PC-9 (cell line): Measurements from ENCODE around the gene BLOC1S1. TPM values are rescaled to one million over a fixed set of nuclear protein-coding genes. Genes with fewer than 3 reads are reported as not detected.

Source experiments
- Bru-seq: library from RNA; stranded (reverse); fragments of 400-500 nt; gene quantifications from one replicate; lab custom pipeline; 2021; lab: Mats Ljungman, UMichigan
- BruChase-seq, 2 experiments: library from RNA; stranded (reverse); fragments of 400-500 nt; gene quantifications; one replicate each; lab custom pipeline; 2021; lab: Mats Ljungman, UMichigan
- BruUV-seq: library from RNA; stranded (reverse); fragments of 400-500 nt; replicated peaks from 2 replicates; lab custom pipeline; 2021; lab: Mats Ljungman, UMichigan
- CTCF ChIA-PET: fragments of 300-600 bp; sonication (Branson Sonifier 250); formaldehyde crosslinking; loops from one replicate; lab custom pipeline; 2022; ENCODE audit warnings: antibody characterized with exemption; lab: Charles Lee
- POLR2A ChIA-PET: fragments of 300-600 bp; sonication (Branson Sonifier 250); formaldehyde crosslinking; loops from one replicate; lab custom pipeline; 2022; ENCODE audit warnings: antibody characterized with exemption; ENCODE audit not compliant: unreplicated experiment; lab: Charles Lee
- DNase-seq, 2 experiments: peaks; one replicate each; pipeline versions ENCODE4 v3.0.0 to v3.0.0-alpha.2; 2015 to 2022; ENCODE audit warnings: mixed read lengths in 1 of 2
- H2AFZ ChIP-seq: fragments of 200-600 bp; sonication (generic); 2 replicates; pipeline ENCODE4 v1.8.1; 2017; ENCODE audit warnings: antibody characterized with exemption
- H3F3A ChIP-seq: fragments of 200-600 bp; sonication (generic); 2 replicates; pipeline ENCODE4 v1.8.1; 2017; ENCODE audit warnings: antibody characterized with exemption, mild to moderate bottlenecking, low read depth; ENCODE audit not compliant: insufficient read depth
- H3K27ac ChIP-seq: fragments of 200-600 bp; sonication (generic); 2 replicates; pipeline ENCODE4 v1.6.1; 2016; ENCODE audit warnings: mixed run types
- H3K27me3 ChIP-seq: fragments of 200-600 bp; sonication (generic); 2 replicates; pipeline ENCODE4 v1.6.1; 2016; ENCODE audit warnings: low read depth, mixed run types; ENCODE audit not compliant: insufficient read depth
- H3K36me3 ChIP-seq: fragments of 200-600 bp; sonication (generic); 2 replicates; pipeline ENCODE4 v1.6.1; 2016; ENCODE audit warnings: low read depth, mixed run types
- H3K4me1 ChIP-seq: fragments of 200-600 bp; sonication (generic); replicated peaks from 2 replicates; pipeline ENCODE4 v1.6.1; 2016; ENCODE audit warnings: mixed run types; ENCODE audit not compliant: insufficient read depth
- H3K4me2 ChIP-seq: fragments of 200-600 bp; sonication (generic); 2 replicates; pipeline ENCODE4 v1.6.1; 2017; ENCODE audit warnings: mixed run types
- H3K4me3 ChIP-seq: fragments of 200-600 bp; sonication (generic); 2 replicates; pipeline ENCODE4 v1.6.1; 2016; ENCODE audit warnings: mixed run types
- H3K79me2 ChIP-seq: fragments of 200-600 bp; sonication (generic); 2 replicates; pipeline ENCODE4 v1.6.1; 2017; ENCODE audit warnings: low read depth, mixed run types
- H3K9me2 ChIP-seq: fragments of 200-600 bp; sonication (generic); 2 replicates; pipeline ENCODE4 v1.8.1; 2017; ENCODE audit warnings: mild to moderate bottlenecking; ENCODE audit not compliant: insufficient read depth
- H3K9me3 ChIP-seq: fragments of 200-600 bp; sonication (generic); 2 replicates; pipeline ENCODE4 v1.8.1; 2016; ENCODE audit warnings: low read depth; ENCODE audit not compliant: insufficient read depth
- H4K20me1 ChIP-seq: fragments of 200-600 bp; sonication (generic); 2 replicates; pipeline ENCODE4 v1.8.1; 2017; ENCODE audit not compliant: insufficient read depth
- EZH2 ChIP-seq: fragments of 200-600 bp; sonication (generic); IDR thresholded peaks from 2 replicates; pipeline ENCODE4 v1.8.0; 2017; ENCODE audit warnings: antibody characterized with exemption, low read depth
- intact Hi-C: fragments of 100-400 bp; cut with micrococcal nuclease; formaldehyde crosslinking; loops from one replicate; pipeline ENCODE4 v1.10.0; 2022; ENCODE audit not compliant: unreplicated experiment
- long read RNA-seq: library from polyadenylated mRNA; stranded (forward); transcript quantifications from one replicate; pipeline ENCODE4 v2.0.0, GENCODE V29; 2022
- total RNA-seq: library from RNA; stranded (reverse); gene quantifications from 2 replicates; pipeline ENCODE4 v1.2.3, GENCODE V29; 2021
- TF ChIP-seq, protein P1 (sequence below): fragments of 200-600 bp; sonication (generic); conservative IDR thresholded peaks from 2 replicates; pipeline ENCODE4 v1.6.1; 2017; ENCODE audit warnings: mixed run types, antibody characterized with exemption, mild to moderate bottlenecking, moderate library complexity

BLOC1S1 gene
- total RNA-seq (81.1 and 101 TPM in 2 replicates), Bru-seq, nascent RNA (percentile 83 among the genes with signal in this experiment), BruChase-seq, experiment 1, labeled RNA remaining after a 2-hour chase (percentile 78 among the genes with signal in this experiment), BruChase-seq, experiment 2, labeled RNA remaining after a 6-hour chase (percentile 76 among the genes with signal in this experiment)
- long read RNA-seq, transcript BLOC1S1-201 (4 exons, 837 nt) = minor isoform, 23 of 118 reads
- long read RNA-seq, transcript BLOC1S1-202 (3 exons, 525 nt) = minor isoform, 7 of 118 reads
- long read RNA-seq, transcript BLOC1S1-203 (4 exons, 571 nt) = major isoform, 83 of 118 reads
- long read RNA-seq, partial matches to known transcripts = 3 of 118 reads
- long read RNA-seq, other reads (novel, unspliced or antisense) = 0 of 118 reads

DNA sequence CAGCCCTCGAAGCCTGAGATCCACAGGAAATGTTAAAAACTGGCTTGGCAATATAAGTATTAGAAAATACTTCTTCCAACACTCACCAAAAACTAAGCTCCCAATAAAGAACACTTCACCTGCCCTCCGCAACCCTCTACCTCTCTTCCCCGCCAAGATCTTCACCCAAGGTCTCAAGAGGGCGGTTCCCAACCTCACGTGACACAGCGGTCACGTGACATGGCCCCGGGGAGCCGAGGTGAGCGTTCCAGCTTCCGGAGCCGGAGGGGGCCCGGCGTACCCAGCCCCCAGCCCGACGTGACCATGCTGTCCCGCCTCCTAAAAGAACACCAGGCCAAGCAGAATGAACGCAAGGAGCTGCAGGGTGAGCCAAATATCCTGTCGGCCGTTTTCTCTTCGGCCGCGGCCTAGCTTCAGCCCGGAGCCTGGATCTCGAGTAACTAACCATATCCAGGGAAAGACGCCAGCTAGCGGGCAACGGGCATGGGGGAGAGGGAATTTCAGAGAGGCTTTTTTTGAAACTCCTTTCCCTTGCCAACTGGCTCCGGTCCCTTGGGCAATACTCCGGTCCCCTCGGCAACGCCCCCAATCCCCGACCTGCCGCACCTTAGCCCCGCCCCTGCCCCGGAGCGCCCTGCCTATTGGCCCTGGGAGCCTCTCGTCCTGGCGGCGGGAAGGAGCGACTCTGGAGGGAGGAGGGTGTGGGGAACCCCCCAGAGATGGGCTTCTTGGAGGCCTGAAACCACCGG is at the start of gene BLOC1S1:
Gene BLOC1S1 (plus strand): TSS at position 214 of the 749 bp plus-strand sequence. CDS start 6 bp downstream, at position 220.
- Histone ChIP-seq H3F3A (peaks cover 26% of the 10 kb centered on the region), H3K36me3 (no peaks in the 10 kb centered on the region), H3K9me3 (no peaks in the 10 kb centered on the region), H4K20me1 (no peaks in the 10 kb centered on the region), H3K9me2 (no peaks in the 10 kb centered on the region), H3K4me2 (peak within 1 kb of the TSS; percentile 89), H3K4me3 (peak within 1 kb of the TSS; percentile 100), H2AFZ (peak within 1 kb of the TSS; percentile 99), H3K27ac (peak within 1 kb of the TSS; percentile 87), H3K27me3 (peaks cover 12% of the 10 kb centered on the region; the same call in 1 of the 2 replicates), H3K4me1 (peaks cover 36% of the 10 kb centered on the region), H3K79me2 (peaks cover 5% of the 10 kb centered on the region; the same call in 1 of the 2 replicates)
- TF ChIP-seq, protein P1, sequence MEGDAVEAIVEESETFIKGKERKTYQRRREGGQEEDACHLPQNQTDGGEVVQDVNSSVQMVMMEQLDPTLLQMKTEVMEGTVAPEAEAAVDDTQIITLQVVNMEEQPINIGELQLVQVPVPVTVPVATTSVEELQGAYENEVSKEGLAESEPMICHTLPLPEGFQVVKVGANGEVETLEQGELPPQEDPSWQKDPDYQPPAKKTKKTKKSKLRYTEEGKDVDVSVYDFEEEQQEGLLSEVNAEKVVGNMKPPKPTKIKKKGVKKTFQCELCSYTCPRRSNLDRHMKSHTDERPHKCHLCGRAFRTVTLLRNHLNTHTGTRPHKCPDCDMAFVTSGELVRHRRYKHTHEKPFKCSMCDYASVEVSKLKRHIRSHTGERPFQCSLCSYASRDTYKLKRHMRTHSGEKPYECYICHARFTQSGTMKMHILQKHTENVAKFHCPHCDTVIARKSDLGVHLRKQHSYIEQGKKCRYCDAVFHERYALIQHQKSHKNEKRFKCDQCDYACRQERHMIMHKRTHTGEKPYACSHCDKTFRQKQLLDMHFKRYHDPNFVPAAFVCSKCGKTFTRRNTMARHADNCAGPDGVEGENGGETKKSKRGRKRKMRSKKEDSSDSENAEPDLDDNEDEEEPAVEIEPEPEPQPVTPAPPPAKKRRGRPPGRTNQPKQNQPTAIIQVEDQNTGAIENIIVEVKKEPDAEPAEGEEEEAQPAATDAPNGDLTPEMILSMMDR = no peak
- no peak for TF ChIP-seq EZH2
- intact Hi-C loops = no loop called here
- CTCF ChIA-PET = interaction anchor here (0.5 to 0.6 kb wide), 2 partner anchors 211 to 257 kb away, joined by 3 to 24 read pairs; no protein-coding TSS in a partner anchor
- POLR2A ChIA-PET = interaction anchor here (0.6 kb wide), 2 partner anchors 35 to 291 kb away, joined by 3 to 33 read pairs; a partner anchor contains a TSS
- DNase-seq = peak; percentile 75 to 92
- TSS peak; percentile 32 for BruUV-seq

DNA sequence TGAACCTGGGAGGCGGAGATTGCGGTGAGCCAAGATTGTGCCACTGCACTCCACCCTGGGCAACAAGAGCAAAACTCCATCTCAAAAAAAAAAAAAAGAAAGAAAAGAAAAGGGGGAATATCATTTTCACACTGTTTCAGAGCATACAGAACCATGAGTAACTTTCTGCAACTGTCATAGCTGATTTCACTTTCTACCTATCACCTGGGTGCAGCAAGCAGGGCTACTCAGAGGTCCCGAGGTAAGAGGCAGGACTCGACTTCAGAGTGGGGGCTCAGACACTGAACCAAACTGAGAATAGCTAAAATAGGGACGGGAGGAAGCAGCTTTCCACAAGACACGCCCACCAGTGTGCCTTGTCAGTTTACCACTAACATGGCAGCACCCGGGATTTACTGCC is 49.3 kb upstream of the BLOC1S1 start:
- no peaks in the 10 kb centered on the region for H3K79me2 ChIP-seq
- DNase-seq = no peak
- no peaks in the 10 kb centered on the region for H3K36me3 ChIP-seq
- H3K4me2 ChIP-seq = no peak overlapping the region
- H4K20me1 ChIP-seq = no peaks in the 10 kb centered on the region
- no peaks in the 10 kb centered on the region for H3K9me2 ChIP-seq
- ChIA-PET POLR2A (no interaction called here), CTCF (no interaction called here)
- no peaks in the 10 kb centered on the region for H3K9me3 ChIP-seq
- H3F3A ChIP-seq = no peaks in the 10 kb centered on the region
- peaks cover 5% of the 10 kb centered on the region; the same call in 1 of the 2 replicates for H3K27me3 ChIP-seq
- no peak overlapping the region for H3K4me3 ChIP-seq
- no peak overlapping the region for H3K27ac ChIP-seq
- TF ChIP-seq, protein P1 = no peak
- no peak for TF ChIP-seq EZH2
- intact Hi-C loops = no loop called here
- H2AFZ ChIP-seq = no peak overlapping the region
- H3K4me1 ChIP-seq = no peaks in the 10 kb centered on the region
- BruUV-seq = no TSS peak

DNA sequence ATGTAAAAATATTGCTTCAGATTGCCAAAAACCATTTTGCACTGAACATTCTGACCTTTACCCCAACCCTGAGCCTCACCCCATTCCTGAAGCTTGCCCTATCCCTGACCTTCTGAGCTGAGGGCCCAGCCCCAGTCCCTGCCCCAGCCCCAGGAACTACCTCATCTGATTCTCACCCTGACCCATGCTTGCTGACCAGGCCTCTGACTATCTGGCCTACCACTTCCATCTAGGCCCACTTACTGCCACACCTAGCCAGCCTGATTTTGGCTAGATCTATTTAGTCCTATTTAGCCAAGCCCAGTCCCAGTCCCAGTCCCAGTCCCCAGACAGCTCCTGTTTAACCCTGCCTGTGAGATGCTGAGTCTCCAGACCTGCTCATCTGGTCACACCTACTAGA is 45.6 kb upstream of the BLOC1S1 start:
- no peaks in the 10 kb centered on the region for H3K4me1 ChIP-seq
- H3K4me3 ChIP-seq = no peak overlapping the region
- no peak for TF ChIP-seq EZH2
- TF ChIP-seq, protein P1 = no peak
- no peaks in the 10 kb centered on the region for H3K27me3 ChIP-seq
- H2AFZ ChIP-seq = no peak overlapping the region
- H3F3A ChIP-seq = no peaks in the 10 kb centered on the region
- H4K20me1 ChIP-seq = no peaks in the 10 kb centered on the region
- intact Hi-C loops = no loop called here
- no peaks in the 10 kb centered on the region for H3K36me3 ChIP-seq
- DNase-seq = no peak
- H3K4me2 ChIP-seq = no peak overlapping the region
- H3K79me2 ChIP-seq = no peaks in the 10 kb centered on the region
- ChIA-PET POLR2A (interaction anchor here (0.5 kb wide), 1 partner anchor 490 kb away, joined by 3 read pairs; no protein-coding TSS in a partner anchor), CTCF (no interaction called here)
- no peaks in the 10 kb centered on the region for H3K9me2 ChIP-seq
- BruUV-seq = no TSS peak
- no peaks in the 10 kb centered on the region for H3K9me3 ChIP-seq
- H3K27ac ChIP-seq = no peak overlapping the region
